Vagina (tissue), 2 donors: ENCODE measurements around the gene USF1. TPM values are rescaled to one million over a fixed set of nuclear protein-coding genes. Genes with fewer than 3 reads are reported as not detected.
"Not testable (repeated sequence)": the region's sequence is repeated elsewhere in the genome, so short reads cannot be mapped to it uniquely, and the experiment has no call there.

Experiments used
- DNase-seq, 2 donors: peaks; one replicate each; pipeline ENCODE4 v3.0.0-alpha.2; 2017; ENCODE audit errors: extremely low spot score in 2 of 2
- H3K27ac ChIP-seq: fragments of 200-600 bp; sonication (generic); one replicate; pipeline ENCODE4 v1.5.1; 2019
- H3K27me3 ChIP-seq: fragments of 200-600 bp; sonication (generic); one replicate; pipeline ENCODE4 v1.5.1; 2019
- H3K36me3 ChIP-seq, 2 donors: fragments of 200-600 bp; sonication (generic); one replicate each; pipeline ENCODE4 v1.5.1; 2017 to 2019
- H3K4me1 ChIP-seq: fragments of 200-600 bp; sonication (generic); one replicate; pipeline ENCODE4 v1.5.1; 2019
- H3K4me3 ChIP-seq, 2 donors: fragments of 200-600 bp; sonication (generic); 1 replicate in 1 of 2; 2 replicates in 1 of 2; pipeline ENCODE4 v1.5.1; 2016 to 2019
- H3K9me3 ChIP-seq: fragments of 200-600 bp; sonication (generic); one replicate; pipeline ENCODE4 v1.5.1; 2019
- CTCF ChIP-seq, 3 experiments: fragments of 450-650 bp in 2 of 3; fragments of 200-600 bp in 1 of 3; sonication (generic) in 1 of 3; IDR thresholded peaks; one replicate each; pipeline ENCODE4 v1.5.1; 2017 to 2019; ENCODE audit warnings: antibody characterized with exemption in 3 of 3, mild to moderate bottlenecking in 2 of 3, moderate library complexity in 2 of 3
- POLR2A ChIP-seq, 2 donors: fragments of 450-650 bp; IDR thresholded peaks; one replicate each; pipeline ENCODE4 v1.6.1; 2017; ENCODE audit warnings: antibody characterized with exemption in 2 of 2, mild to moderate bottlenecking in 2 of 2, moderate library complexity in 2 of 2
- POLR2AphosphoS5 ChIP-seq, 2 donors: sonication (generic); formaldehyde crosslinking; IDR thresholded peaks; one replicate each; pipeline ENCODE4 v1.9.0; 2017; ENCODE audit warnings: antibody characterized with exemption in 2 of 2, mild to moderate bottlenecking in 2 of 2, low read depth in 1 of 2; ENCODE audit not compliant: insufficient read depth in 1 of 2
- intact Hi-C: fragments of 100-400 bp; cut with DNase I; formaldehyde crosslinking; loops from one replicate; pipeline ENCODE4 v1.15.1; 2023
- total RNA-seq: library from RNA; depleted of rRNA; stranded (reverse); fragments of >200 nt; gene quantifications from one replicate; pipeline ENCODE4 v1.2.3, GENCODE V29; 2016

USF1 gene
- total RNA-seq, 1 donor from 2014 or later, result 39.0 TPM

DNA sequence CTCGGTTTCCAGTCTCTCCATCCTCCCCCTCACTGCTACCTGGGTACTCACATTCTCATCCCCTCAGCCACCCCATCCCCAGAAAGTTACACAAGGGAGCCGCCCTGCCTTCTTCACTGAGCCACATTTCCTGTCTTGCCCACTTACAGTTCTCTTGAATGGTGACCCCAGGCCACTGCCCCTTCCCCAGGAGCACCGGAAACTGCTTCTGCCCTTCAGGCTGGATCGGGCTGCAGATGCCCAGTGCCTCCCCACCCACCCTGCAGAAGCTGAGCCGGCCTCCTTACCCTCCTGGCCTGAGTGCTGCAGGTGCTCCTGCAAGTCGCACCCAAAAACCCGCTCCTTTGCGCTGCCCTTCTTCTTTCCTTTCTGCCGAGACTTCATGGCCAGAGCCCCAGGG lies 23.5 kb upstream of the USF1 start:
- Histone ChIP-seq H3K36me3 (no peaks in the 10 kb centered on the region), H3K27me3 (no peaks in the 10 kb centered on the region), H3K4me3 (peak overlapping the region; percentile 24 to 42), H3K9me3 (no peaks in the 10 kb centered on the region), H3K27ac (peak overlapping the region; percentile 59), H3K4me1 (peaks cover 5% of the 10 kb centered on the region)
- intact Hi-C loops, result no loop called here
- no peak for DNase-seq
- no peak for TF ChIP-seq POLR2A (IDR thresholded peaks at IDR 0.05)
- no peak for TF ChIP-seq CTCF (IDR thresholded peaks at IDR 0.05)
- no peak for TF ChIP-seq POLR2AphosphoS5 (IDR thresholded peaks at IDR 0.05; ENCODE audit: insufficient read depth in 1 of 2, low read depth in 1 of 2)

- peak overlapping the region; percentile 24 to 42 for H3K4me3 ChIP-seq
- peak overlapping the region; percentile 59 for H3K27ac ChIP-seq
- DNase-seq, result no peak
These were observed 22.8 kb upstream of the USF1 start for GRCh38 chr1:161068306-161069234.

GRCh38 chr1:161066694-161067093 lies 20.9 kb upstream of the USF1 start:
- TF ChIP-seq CTCF (IDR thresholded peaks at IDR 0.05), result no peak
- TF ChIP-seq POLR2A (IDR thresholded peaks at IDR 0.05), result no peak
- no peak for TF ChIP-seq POLR2AphosphoS5 (IDR thresholded peaks at IDR 0.05; ENCODE audit: insufficient read depth in 1 of 2, low read depth in 1 of 2)
- Histone ChIP-seq H3K36me3 (no peaks in the 10 kb centered on the region), H3K4me1 (no peaks in the 10 kb centered on the region), H3K4me3 (no peak overlapping the region), H3K9me3 (no peaks in the 10 kb centered on the region), H3K27me3 (no peaks in the 10 kb centered on the region), H3K27ac (no peak overlapping the region)
- DNase-seq, result no peak
- intact Hi-C loops, result no loop called here

More at GRCh38 chr1:161068306-161069234, 22.8 kb upstream of the USF1 start:
- Histone ChIP-seq H3K4me1 (peaks cover 4% of the 10 kb centered on the region), H3K36me3 (no peaks in the 10 kb centered on the region), H3K27me3 (no peaks in the 10 kb centered on the region), H3K9me3 (no peaks in the 10 kb centered on the region)
- intact Hi-C loops, result no loop called here
- no peak for TF ChIP-seq CTCF (IDR thresholded peaks at IDR 0.05)
- TF ChIP-seq POLR2AphosphoS5 (IDR thresholded peaks at IDR 0.05; ENCODE audit: insufficient read depth in 1 of 2, low read depth in 1 of 2), result no peak
- TF ChIP-seq POLR2A (IDR thresholded peaks at IDR 0.05), result no peak

DNA sequence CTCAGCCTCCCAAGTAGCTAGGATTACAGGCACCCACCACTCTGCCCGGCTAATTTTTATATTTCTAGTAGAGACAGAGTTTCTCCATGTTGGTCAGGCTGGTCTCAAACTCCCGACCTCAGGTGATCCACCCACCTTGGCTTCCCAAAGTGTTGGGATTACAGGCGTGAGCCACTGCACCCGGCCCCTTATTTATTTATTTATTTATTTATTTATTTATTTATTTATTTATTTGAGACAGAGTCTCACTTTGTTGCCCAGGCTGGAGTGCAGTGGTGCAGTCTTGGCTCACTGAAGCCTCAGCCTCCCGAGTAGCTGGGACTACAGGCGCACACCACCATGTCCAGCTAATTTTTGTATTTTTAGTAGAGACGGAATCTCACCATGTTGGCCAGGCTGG lies 19.9 kb upstream of the USF1 start:
- H3K4me1 ChIP-seq, H3K27me3 ChIP-seq, intact Hi-C loops, H3K27ac ChIP-seq, H3K36me3 ChIP-seq, H3K9me3 ChIP-seq, DNase-seq, H3K4me3 ChIP-seq: not testable (repeated sequence)

DNA sequence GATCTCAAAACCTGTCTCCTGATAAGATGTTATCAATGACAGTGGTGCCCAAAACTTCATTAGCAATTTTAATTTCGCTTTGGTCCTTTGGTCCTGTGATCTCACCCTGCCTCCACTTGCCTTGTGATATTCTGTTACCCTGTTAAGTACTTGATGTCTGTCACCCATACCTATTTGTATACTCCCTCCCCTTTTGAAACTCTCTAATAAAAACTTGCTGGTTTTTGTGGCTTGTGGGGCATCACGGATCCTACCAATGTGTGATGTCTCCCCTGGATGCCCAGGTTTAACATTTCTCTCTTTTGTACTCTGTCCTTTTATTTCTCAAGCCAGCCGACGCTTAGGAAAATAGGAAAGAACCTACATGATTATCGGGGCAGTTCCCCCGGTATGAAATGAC lies 18.2 kb upstream of the USF1 start:
- H3K4me3 ChIP-seq, H3K36me3 ChIP-seq, DNase-seq, H3K27ac ChIP-seq, intact Hi-C loops, H3K27me3 ChIP-seq, H3K4me1 ChIP-seq, H3K9me3 ChIP-seq: not testable (repeated sequence)

GRCh38 chr1:161061419-161061818 lies 15.6 kb upstream of the USF1 start:
- DNase-seq, result no peak
- Histone ChIP-seq H3K4me1 (no peaks in the 10 kb centered on the region), H3K27me3 (no peaks in the 10 kb centered on the region), H3K4me3 (no peak overlapping the region), H3K9me3 (no peaks in the 10 kb centered on the region), H3K27ac (no peak overlapping the region), H3K36me3 (no peaks in the 10 kb centered on the region)
- intact Hi-C loops, result no loop called here
- TF ChIP-seq CTCF (IDR thresholded peaks at IDR 0.05) (no peak), POLR2A (IDR thresholded peaks at IDR 0.05) (no peak), POLR2AphosphoS5 (IDR thresholded peaks at IDR 0.05; ENCODE audit: insufficient read depth in 1 of 2, low read depth in 1 of 2) (no peak)
